Neural cell (in vitro differentiated cells): ENCODE measurements around the gene CASZ1. TPM values are rescaled to one million over a fixed set of nuclear protein-coding genes. Genes with fewer than 3 reads are reported as not detected.

Experiments
- H2AFZ ChIP-seq: fragments of 200-600, 300-800 bp; sonication (generic), shearing (Covaris generic); 2 replicates; pipeline ENCODE4 v1.6.0; 2014; ENCODE audit warnings: low read depth, mild to moderate bottlenecking, antibody characterized with exemption, low read length, moderate library complexity
- H3F3A ChIP-seq: fragments of 200-600 bp; shearing (Covaris generic); 2 replicates; pipeline ENCODE4 v1.6.1; 2016; ENCODE audit warnings: mild to moderate bottlenecking, moderate library complexity, mixed read lengths, antibody characterized with exemption, low read length; ENCODE audit not compliant: insufficient read depth, poor library complexity, severe bottlenecking
- H3K27ac ChIP-seq: fragments of 200-600, 300-800 bp; sonication (generic), shearing (Covaris generic); 2 replicates; pipeline ENCODE4 v1.5.1; 2014; ENCODE audit warnings: mild to moderate bottlenecking, low read length, moderate library complexity
- H3K27me3 ChIP-seq: fragments of 300-800, 200-600 bp; sonication (generic), shearing (Covaris generic); 2 replicates; pipeline ENCODE4 v1.6.0; 2014; ENCODE audit warnings: mild to moderate bottlenecking, low read depth, low read length, moderate library complexity; ENCODE audit not compliant: insufficient read depth
- H3K36me3 ChIP-seq: fragments of 300-800, 200-600 bp; sonication (generic), shearing (Covaris generic); 2 replicates; pipeline ENCODE4 v1.5.1; 2014; ENCODE audit warnings: mild to moderate bottlenecking, antibody characterized with exemption, low read length, moderate library complexity; ENCODE audit not compliant: insufficient read depth
- H3K4me2 ChIP-seq: fragments of 300-800, 200-600 bp; sonication (generic), shearing (Covaris generic); 2 replicates; pipeline ENCODE4 v1.6.0; 2014; ENCODE audit warnings: mild to moderate bottlenecking, low read length
- H3K4me3 ChIP-seq: fragments of 300-800, 200-600 bp; sonication (generic), shearing (Covaris generic); 2 replicates; pipeline ENCODE4 v1.5.1; 2014; ENCODE audit warnings: mild to moderate bottlenecking, low read length, moderate library complexity
- H3K79me2 ChIP-seq: fragments of 200-600 bp; shearing (Covaris generic); replicated peaks from 2 replicates; pipeline ENCODE4 v1.6.0; 2014; ENCODE audit warnings: mild to moderate bottlenecking, low read length, moderate library complexity; ENCODE audit not compliant: insufficient read depth
- H3K9ac ChIP-seq: fragments of 300-800, 200-600 bp; sonication (generic), shearing (Covaris generic); 2 replicates; pipeline ENCODE4 v1.6.1; 2016; ENCODE audit warnings: mild to moderate bottlenecking, low read length, mixed read lengths
- H3K9me2 ChIP-seq: fragments of 200-600 bp; shearing (Covaris generic); 2 replicates; pipeline ENCODE4 v1.6.1; 2016; ENCODE audit warnings: mild to moderate bottlenecking, low read length, mixed read lengths; ENCODE audit not compliant: insufficient read depth
- H3K9me3 ChIP-seq: fragments of 200-600, 300-800 bp; sonication (generic), shearing (Covaris generic); 2 replicates; pipeline ENCODE4 v1.6.1; 2016; ENCODE audit warnings: mild to moderate bottlenecking, mixed run types, low read length, moderate library complexity, mixed read lengths
- H4K20me1 ChIP-seq: fragments of 200-600 bp; shearing (Covaris generic); 2 replicates; pipeline ENCODE4 v1.6.1; 2016; ENCODE audit warnings: mild to moderate bottlenecking, mixed run types; ENCODE audit not compliant: insufficient read depth
- EP300 ChIP-seq: fragments of 450-650 bp; conservative IDR thresholded peaks from 2 replicates; pipeline ENCODE4 v1.6.1; 2014; ENCODE audit warnings: antibody characterized with exemption, mild to moderate bottlenecking, moderate library complexity; ENCODE audit not compliant: poor library complexity, severe bottlenecking
- EZH2 ChIP-seq: fragments of 200-600, 300-800 bp; shearing (Covaris generic), sonication (generic); IDR thresholded peaks from 2 replicates; pipeline ENCODE4 v1.6.1; 2014; ENCODE audit warnings: antibody characterized with exemption, low read length, borderline replicate concordance, mild to moderate bottlenecking; ENCODE audit not compliant: insufficient read depth, poor library complexity, severe bottlenecking
- MXI1 ChIP-seq: fragments of 450-650 bp; conservative IDR thresholded peaks from 2 replicates; pipeline ENCODE4 v1.6.1; 2014; ENCODE audit warnings: antibody characterized with exemption, mild to moderate bottlenecking; ENCODE audit not compliant: poor library complexity, severe bottlenecking
- POLR2AphosphoS5 ChIP-seq: IDR thresholded peaks from 2 replicates; pipeline ENCODE4 v1.6.1; 2012
- RAD21 ChIP-seq: fragments of 450-650 bp; conservative IDR thresholded peaks from 2 replicates; pipeline ENCODE4 v1.6.1; 2014; ENCODE audit warnings: antibody characterized with exemption, mild to moderate bottlenecking, moderate library complexity
- SMC3 ChIP-seq: fragments of 450-650 bp; conservative IDR thresholded peaks from 2 replicates; pipeline ENCODE4 v1.6.1; 2014; ENCODE audit warnings: antibody characterized with exemption, mild to moderate bottlenecking, moderate library complexity; ENCODE audit not compliant: poor library complexity
- TAF1 ChIP-seq: IDR thresholded peaks from 2 replicates; pipeline ENCODE4 v1.6.1; 2012; ENCODE audit warnings: low read depth
- polyA plus RNA-seq: library from polyadenylated mRNA; depleted of rRNA; stranded (reverse); fragments of >200 nt; gene quantifications from 2 replicates; pipeline ENCODE4 v1.2.3, GENCODE V29; 2014
- TF ChIP-seq, protein P1 (sequence below): IDR thresholded peaks from 2 replicates; pipeline ENCODE4 v1.6.1; 2012; ENCODE audit warnings: borderline replicate concordance
- TF ChIP-seq, protein P2 (sequence below): fragments of 450-650 bp; IDR thresholded peaks from 2 replicates; pipeline ENCODE4 v1.5.1; 2014; ENCODE audit warnings: antibody characterized with exemption, mild to moderate bottlenecking, moderate library complexity; ENCODE audit not compliant: poor library complexity, severe bottlenecking

CASZ1 gene
- polyA plus RNA-seq, 1 donor from 2014 or later: 0.27 TPM

DNA sequence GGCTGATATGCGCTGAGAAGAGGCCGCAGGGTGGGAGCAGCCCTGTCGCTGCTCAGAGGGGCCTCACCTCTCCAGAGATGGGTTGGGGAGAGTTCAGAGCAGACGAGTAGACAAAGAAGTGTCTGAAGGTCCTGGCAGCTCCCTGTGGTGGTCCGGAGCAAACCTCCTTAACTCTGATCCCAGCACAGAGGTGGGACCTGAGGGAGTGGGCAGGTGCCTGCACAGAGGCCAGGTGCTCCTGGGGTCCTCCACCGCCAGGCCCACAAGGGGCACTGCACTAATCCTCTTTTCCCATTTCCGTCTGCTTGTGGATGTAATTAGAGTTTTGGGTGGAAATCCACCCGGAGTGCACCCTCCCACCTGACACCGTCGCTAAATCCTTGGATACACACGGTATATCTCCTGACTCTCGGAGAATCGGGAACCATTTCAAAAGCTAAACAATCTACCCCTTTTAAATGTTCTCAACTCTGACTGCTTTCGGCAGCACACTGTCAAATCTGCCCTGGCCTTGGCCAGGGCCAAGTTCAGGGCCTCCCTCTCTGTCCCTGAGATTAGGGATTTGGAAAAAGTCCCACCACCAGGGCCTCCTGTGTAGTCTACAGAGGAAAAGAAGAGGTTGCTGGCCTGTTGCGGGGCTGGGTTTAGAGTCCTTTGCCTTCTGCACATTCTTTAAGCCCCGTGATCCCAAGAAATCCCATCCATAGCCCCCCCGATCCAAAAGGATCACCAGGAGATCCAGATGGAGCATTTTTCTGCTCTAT lies 22.4 kb downstream of the CASZ1 start:
- Histone ChIP-seq H3K4me3 (no peak overlapping the region), H3K27ac (no peak overlapping the region), H3F3A (no peaks in the 10 kb centered on the region), H3K9me3 (no peaks in the 10 kb centered on the region), H3K4me2 (no peak overlapping the region), H2AFZ (no peak overlapping the region), H3K27me3 (no peaks in the 10 kb centered on the region), H3K79me2 (no peaks in the 10 kb centered on the region), H3K36me3 (no peaks in the 10 kb centered on the region), H3K9me2 (no peaks in the 10 kb centered on the region), H4K20me1 (no peaks in the 10 kb centered on the region), H3K9ac (no peak overlapping the region)
- no peak for TF ChIP-seq SMC3
- no peak for TF ChIP-seq EZH2
- TF ChIP-seq, protein P1, sequence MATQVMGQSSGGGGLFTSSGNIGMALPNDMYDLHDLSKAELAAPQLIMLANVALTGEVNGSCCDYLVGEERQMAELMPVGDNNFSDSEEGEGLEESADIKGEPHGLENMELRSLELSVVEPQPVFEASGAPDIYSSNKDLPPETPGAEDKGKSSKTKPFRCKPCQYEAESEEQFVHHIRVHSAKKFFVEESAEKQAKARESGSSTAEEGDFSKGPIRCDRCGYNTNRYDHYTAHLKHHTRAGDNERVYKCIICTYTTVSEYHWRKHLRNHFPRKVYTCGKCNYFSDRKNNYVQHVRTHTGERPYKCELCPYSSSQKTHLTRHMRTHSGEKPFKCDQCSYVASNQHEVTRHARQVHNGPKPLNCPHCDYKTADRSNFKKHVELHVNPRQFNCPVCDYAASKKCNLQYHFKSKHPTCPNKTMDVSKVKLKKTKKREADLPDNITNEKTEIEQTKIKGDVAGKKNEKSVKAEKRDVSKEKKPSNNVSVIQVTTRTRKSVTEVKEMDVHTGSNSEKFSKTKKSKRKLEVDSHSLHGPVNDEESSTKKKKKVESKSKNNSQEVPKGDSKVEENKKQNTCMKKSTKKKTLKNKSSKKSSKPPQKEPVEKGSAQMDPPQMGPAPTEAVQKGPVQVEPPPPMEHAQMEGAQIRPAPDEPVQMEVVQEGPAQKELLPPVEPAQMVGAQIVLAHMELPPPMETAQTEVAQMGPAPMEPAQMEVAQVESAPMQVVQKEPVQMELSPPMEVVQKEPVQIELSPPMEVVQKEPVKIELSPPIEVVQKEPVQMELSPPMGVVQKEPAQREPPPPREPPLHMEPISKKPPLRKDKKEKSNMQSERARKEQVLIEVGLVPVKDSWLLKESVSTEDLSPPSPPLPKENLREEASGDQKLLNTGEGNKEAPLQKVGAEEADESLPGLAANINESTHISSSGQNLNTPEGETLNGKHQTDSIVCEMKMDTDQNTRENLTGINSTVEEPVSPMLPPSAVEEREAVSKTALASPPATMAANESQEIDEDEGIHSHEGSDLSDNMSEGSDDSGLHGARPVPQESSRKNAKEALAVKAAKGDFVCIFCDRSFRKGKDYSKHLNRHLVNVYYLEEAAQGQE: no peak
- TF ChIP-seq TAF1: no peak
- no peak for TF ChIP-seq MXI1
- no peak for TF ChIP-seq EP300
- TF ChIP-seq POLR2AphosphoS5: no peak
- TF ChIP-seq RAD21: no peak
- TF ChIP-seq, protein P2, sequence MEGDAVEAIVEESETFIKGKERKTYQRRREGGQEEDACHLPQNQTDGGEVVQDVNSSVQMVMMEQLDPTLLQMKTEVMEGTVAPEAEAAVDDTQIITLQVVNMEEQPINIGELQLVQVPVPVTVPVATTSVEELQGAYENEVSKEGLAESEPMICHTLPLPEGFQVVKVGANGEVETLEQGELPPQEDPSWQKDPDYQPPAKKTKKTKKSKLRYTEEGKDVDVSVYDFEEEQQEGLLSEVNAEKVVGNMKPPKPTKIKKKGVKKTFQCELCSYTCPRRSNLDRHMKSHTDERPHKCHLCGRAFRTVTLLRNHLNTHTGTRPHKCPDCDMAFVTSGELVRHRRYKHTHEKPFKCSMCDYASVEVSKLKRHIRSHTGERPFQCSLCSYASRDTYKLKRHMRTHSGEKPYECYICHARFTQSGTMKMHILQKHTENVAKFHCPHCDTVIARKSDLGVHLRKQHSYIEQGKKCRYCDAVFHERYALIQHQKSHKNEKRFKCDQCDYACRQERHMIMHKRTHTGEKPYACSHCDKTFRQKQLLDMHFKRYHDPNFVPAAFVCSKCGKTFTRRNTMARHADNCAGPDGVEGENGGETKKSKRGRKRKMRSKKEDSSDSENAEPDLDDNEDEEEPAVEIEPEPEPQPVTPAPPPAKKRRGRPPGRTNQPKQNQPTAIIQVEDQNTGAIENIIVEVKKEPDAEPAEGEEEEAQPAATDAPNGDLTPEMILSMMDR: no peak

DNA sequence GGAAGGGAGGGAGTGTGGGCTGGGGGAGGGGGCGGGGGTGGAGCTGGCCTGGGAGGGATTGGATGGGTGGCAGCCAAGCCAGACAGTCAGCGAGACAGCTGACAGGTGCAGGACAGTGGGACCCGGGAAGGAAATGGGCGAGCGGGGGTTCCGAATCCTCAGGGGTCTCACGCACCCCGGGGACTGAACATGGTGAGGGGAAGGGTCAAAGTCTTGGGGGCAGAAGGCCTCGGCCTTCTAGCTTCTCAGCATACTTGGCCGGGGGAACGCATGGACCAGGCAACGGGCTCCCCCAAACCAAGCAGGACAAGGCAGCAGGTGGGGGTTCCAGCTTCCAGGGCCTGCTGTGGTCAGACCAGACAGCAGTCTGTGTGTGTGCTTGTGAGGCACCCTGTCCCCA lies 23.1 kb downstream of the CASZ1 start:
- no peaks in the 10 kb centered on the region for H3K27me3 ChIP-seq
- TF ChIP-seq EZH2 (no peak), MXI1 (no peak), SMC3 (no peak), EP300 (no peak), RAD21 (no peak), TAF1 (no peak), POLR2AphosphoS5 (no peak)
- TF ChIP-seq, protein P1: no peak
- TF ChIP-seq, protein P2: no peak
- H3K27ac ChIP-seq: no peak overlapping the region
- H3K4me2 ChIP-seq: no peak overlapping the region
- H3K9ac ChIP-seq: no peak overlapping the region
- H3K36me3 ChIP-seq: no peaks in the 10 kb centered on the region
- no peak overlapping the region for H2AFZ ChIP-seq
- H3K9me3 ChIP-seq: no peaks in the 10 kb centered on the region
- H4K20me1 ChIP-seq: no peaks in the 10 kb centered on the region
- no peaks in the 10 kb centered on the region for H3K9me2 ChIP-seq
- H3F3A ChIP-seq: no peaks in the 10 kb centered on the region
- H3K79me2 ChIP-seq: no peaks in the 10 kb centered on the region
- no peak overlapping the region for H3K4me3 ChIP-seq
